Measurements from ENCODE around the gene RC3H2. TPM values are rescaled to one million over a fixed set of nuclear protein-coding genes. Genes with fewer than 3 reads are reported as not detected.

The RC3H2 gene
- total and polyA plus RNA-seq, 10 of the 15 experiments (the other 5 are each of a cell fraction or from before 2014, with no cell fraction given): 7.2 to 25.5 (median 16.1) TPM

GRCh38 chr9:122815544-122815943, 89.6 kb downstream of the RC3H2 start:
- in situ Hi-C loops (cut with MboI) (loop anchor here (10.0 kb wide), 1 partner anchor 721 kb away; the partner anchor contains the start of gene TTLL11), intact Hi-C loops (cut with micrococcal nuclease; ENCODE audit: unreplicated experiment) (no loop called here)
- Histone ChIP-seq H4K20me1 (ENCODE audit: control insufficient read depth, insufficient read depth) (no peaks in the 10 kb centered on the region), H3K4me3 (no peak overlapping the region), H3K79me2 (ENCODE audit: control insufficient read depth, insufficient read depth, low read length) (no peaks in the 10 kb centered on the region), H3K4me2 (ENCODE audit: control insufficient read depth, insufficient read depth) (no peak overlapping the region), H3K36me3 (ENCODE audit: control insufficient read depth in 2 of 2, insufficient read depth in 2 of 2, low read length in 1 of 2) (peaks cover 7 to 9% of the 10 kb centered on the region in 2 experiments; a peak in 3 of 4 replicates), H3K9ac (ENCODE audit: control insufficient read depth, insufficient read depth, low read length) (no peak overlapping the region), H3K27me3 (replicated peaks in 1 of 2; ENCODE audit: control insufficient read depth in 2 of 2, insufficient read depth in 2 of 2, low read length in 1 of 2) (no peaks in the 10 kb centered on the region), H3K27ac (ENCODE audit: control insufficient read depth, insufficient read depth) (no peak overlapping the region), H3K4me1 (ENCODE audit: control insufficient read depth, insufficient read depth, low read length) (no peaks in the 10 kb centered on the region), H3K9me3 (replicated peaks; ENCODE audit: control insufficient read depth, insufficient read depth, low read length) (no peaks in the 10 kb centered on the region), H2AFZ (ENCODE audit: control insufficient read depth, low read depth, low read length) (no peak overlapping the region)
- FAIRE-seq: no peak
- no TSS peak for BruUV-seq (replicated peaks)
- ChIA-PET SMC1A (ENCODE audit: uncharacterized antibody, unreplicated experiment) (no interaction called here), RAD21 (ENCODE audit: unreplicated experiment) (no interaction called here), CTCF (no interaction called here), POLR2A (no interaction called here)
- TF ChIP-seq LARP7 (IDR thresholded peaks at IDR 0.05): no peak
- no peak for TF ChIP-seq ESRRA (IDR thresholded peaks at IDR 0.05; ENCODE audit: low read length)
- TF ChIP-seq SMARCA5 (IDR thresholded peaks at IDR 0.05): no peak
- TF ChIP-seq CBX5 (IDR thresholded peaks at IDR 0.05; ENCODE audit: low read depth): no peak
- no peak for TF ChIP-seq SRF (IDR thresholded peaks at IDR 0.05; ENCODE audit: low read depth in 2 of 2, low read length in 2 of 2)
- no peak for TF ChIP-seq MLLT1 (IDR thresholded peaks at IDR 0.05)
- TF ChIP-seq TCF7 (IDR thresholded peaks at IDR 0.05; ENCODE audit: borderline replicate concordance): no peak
- TF ChIP-seq CEBPB (IDR thresholded peaks at IDR 0.05; ENCODE audit: borderline replicate concordance in 1 of 2, low read depth in 2 of 2, low read length in 2 of 2): no peak
- no peak for TF ChIP-seq ZBED1 (IDR thresholded peaks at IDR 0.05; ENCODE audit: borderline replicate concordance)
- no peak for TF ChIP-seq NR2F1 (conservative IDR thresholded peaks at IDR 0.05)
- no peak for TF ChIP-seq TCF12 (IDR thresholded peaks at IDR 0.05; ENCODE audit: low read depth, low read length)
- DNase-seq (ENCODE audit: low read depth, low spot score): no peak
- no peak for ATAC-seq
